Naive thymus-derived CD4-positive, alpha-beta T cell (primary cell): ENCODE measurements around the gene NUTM2B. TPM values are rescaled to one million over a fixed set of nuclear protein-coding genes. Genes with fewer than 3 reads are reported as not detected.
"Not testable (repeated sequence)": the region's sequence is repeated elsewhere in the genome, so short reads cannot be mapped to it uniquely, and the experiment has no call there.

ENCODE experiments used
- ATAC-seq: fragments of 150-1000 bp; cut with Tn5 transposase; 2 replicates; pipeline ENCODE4 v1.10.0; 2021; ENCODE audit warnings: mild to moderate bottlenecking, moderate library complexity
- CTCF ChIA-PET: fragments of 350-600 bp; sonication (Branson Sonifier 250); formaldehyde crosslinking; loops from one replicate; lab custom pipeline; 2021; ENCODE audit warnings: antibody characterized with exemption; lab: Charles Lee
- POLR2A ChIA-PET: fragments of 350-600 bp; sonication (Branson Sonifier 250); formaldehyde crosslinking; loops from one replicate; lab custom pipeline; 2021; ENCODE audit warnings: antibody characterized with exemption, inconsistent platforms; lab: Charles Lee
- DNase-seq, 9 donors: peaks; one replicate each; pipeline versions ENCODE4 v3.0.0 to v3.0.0-alpha.2; 2020 to 2022; ENCODE audit warnings: mixed read lengths in 1 of 9
- H3K27ac ChIP-seq: one replicate; pipeline ENCODE4 v1.7.0; 2013; ENCODE audit warnings: mild to moderate bottlenecking, low read depth, low read length, moderate library complexity
- H3K27me3 ChIP-seq, 2 donors: one replicate each; pipeline ENCODE4 v1.7.0; 2013; ENCODE audit warnings: low read length in 2 of 2, mild to moderate bottlenecking in 2 of 2, moderate library complexity in 2 of 2; ENCODE audit not compliant: control insufficient read depth in 2 of 2, insufficient read depth in 2 of 2
- H3K36me3 ChIP-seq, 3 experiments: 1 replicate in 2 of 3; 2 replicates in 1 of 3; pipeline ENCODE4 v1.7.0; 2013; ENCODE audit warnings: low read length in 3 of 3, mild to moderate bottlenecking in 3 of 3, moderate library complexity in 1 of 3; ENCODE audit not compliant: insufficient read depth in 3 of 3, control insufficient read depth in 2 of 3
- H3K4me1 ChIP-seq, 2 donors: one replicate each; pipeline ENCODE4 v1.7.0; 2013; ENCODE audit warnings: low read length in 2 of 2, mild to moderate bottlenecking in 2 of 2, moderate library complexity in 1 of 2; ENCODE audit not compliant: control insufficient read depth in 2 of 2, insufficient read depth in 2 of 2
- H3K4me3 ChIP-seq: 2 replicates; pipeline ENCODE4 v1.7.0; 2013; ENCODE audit warnings: mild to moderate bottlenecking, low read length
- H3K9me3 ChIP-seq, 3 experiments: 1 replicate in 2 of 3; 2 replicates in 1 of 3; pipeline ENCODE4 v1.7.0; 2013; ENCODE audit warnings: low read length in 3 of 3; ENCODE audit not compliant: control insufficient read depth in 2 of 3
- H3K27ac Mint-ChIP-seq, 9 donors: one replicate each; pipeline ENCODE4 v1.8.0; 2020 to 2022; ENCODE audit warnings: mixed read lengths in 9 of 9, mild to moderate bottlenecking in 8 of 9, moderate library complexity in 5 of 9, inconsistent platforms in 2 of 9
- H3K27me3 Mint-ChIP-seq, 5 donors: one replicate each; pipeline ENCODE4 v1.8.0; 2021 to 2022; ENCODE audit warnings: mixed read lengths in 5 of 5, mild to moderate bottlenecking in 1 of 5
- H3K36me3 Mint-ChIP-seq, 5 donors: one replicate each; pipeline ENCODE4 v1.8.0; 2020 to 2022; ENCODE audit warnings: mixed read lengths in 5 of 5, mild to moderate bottlenecking in 3 of 5, inconsistent platforms in 1 of 5
- H3K4me1 Mint-ChIP-seq, 7 donors: one replicate each; pipeline ENCODE4 v1.8.0; 2020 to 2022; ENCODE audit warnings: mixed read lengths in 7 of 7, mild to moderate bottlenecking in 3 of 7, inconsistent platforms in 1 of 7
- H3K4me3 Mint-ChIP-seq, 10 donors: one replicate each; pipeline ENCODE4 v1.8.0; 2020 to 2022; ENCODE audit warnings: mild to moderate bottlenecking in 10 of 10, mixed read lengths in 10 of 10, moderate library complexity in 6 of 10, inconsistent platforms in 2 of 10
- H3K9me3 Mint-ChIP-seq, 11 donors: one replicate each; pipeline ENCODE4 v1.8.0; 2020 to 2022; ENCODE audit warnings: mixed read lengths in 11 of 11, mild to moderate bottlenecking in 4 of 11, inconsistent platforms in 1 of 11, moderate library complexity in 1 of 11
- intact Hi-C, 2 donors: fragments of 100-400 bp; cut with micrococcal nuclease; formaldehyde crosslinking; loops; one replicate each; pipeline ENCODE4 v1.15.1; 2023
- polyA plus RNA-seq, 2 donors: library from polyadenylated mRNA; unstranded; fragments of 300-500 nt; fragmentation: Illumina TruSeq; gene quantifications; one replicate each; pipeline ENCODE4 v1.2.3, GENCODE V29; 2021
- total RNA-seq, 6 experiments: library from RNA in 5 of 6; stranded (reverse) in 5 of 6; gene quantifications; 1 replicate in 5 of 6; 2 replicates in 1 of 6; pipeline ENCODE4 v1.2.3 and lab custom pipeline; 2021 to 2026

Gene NUTM2B
- total and polyA plus RNA-seq, 7 experiments from 2014 or later = 0.09 to 3.6 (median 2.0) TPM

GRCh38 chr10:79744844-79745243 lies 41.8 kb downstream of the NUTM2B start:
- H3K27me3 ChIP-seq, POLR2A ChIA-PET, H3K27me3 Mint-ChIP-seq, H3K4me3 Mint-ChIP-seq, DNase-seq, intact Hi-C loops, H3K27ac Mint-ChIP-seq, CTCF ChIA-PET, H3K4me1 Mint-ChIP-seq, H3K4me3 ChIP-seq, H3K9me3 ChIP-seq, ATAC-seq, H3K4me1 ChIP-seq, H3K27ac ChIP-seq, H3K36me3 ChIP-seq: not testable (repeated sequence)
- Mint-ChIP-seq H3K9me3 (peaks cover 0 to 20% (median 2%) of the 10 kb centered on the region in 11 donors), H3K36me3 (peaks cover 0 to 47% (median 26%) of the 10 kb centered on the region in 5 donors)

DNA sequence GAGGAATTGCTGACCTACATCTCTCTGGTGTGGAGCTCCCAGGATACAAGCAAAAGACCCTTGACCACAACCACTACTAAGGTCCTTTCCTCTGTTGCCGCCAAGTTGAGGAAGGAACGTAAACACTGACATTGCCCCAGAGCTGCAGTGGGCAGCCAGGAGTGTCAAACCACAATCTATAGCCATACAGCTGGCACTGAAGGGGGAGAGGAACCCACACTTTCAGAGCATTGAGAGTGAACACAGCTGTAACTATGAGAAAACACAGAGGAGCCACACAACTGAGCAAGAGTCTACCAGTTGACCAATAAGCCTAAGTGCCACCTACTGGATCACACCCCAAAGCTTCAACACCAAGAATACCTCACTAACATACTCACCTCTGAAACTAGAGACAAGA lies 45.5 kb downstream of the NUTM2B start:
- Mint-ChIP-seq H3K9me3 (peaks cover 0 to 15% (median 0%) of the 10 kb centered on the region in 11 donors), H3K36me3 (peaks cover 0 to 40% (median 18%) of the 10 kb centered on the region in 5 donors), H3K4me1 (peaks cover 0 to 22% (median 13%) of the 10 kb centered on the region in 7 donors)
- DNase-seq, H3K4me3 Mint-ChIP-seq, H3K9me3 ChIP-seq, H3K4me1 ChIP-seq, H3K36me3 ChIP-seq, ATAC-seq, H3K4me3 ChIP-seq, H3K27ac Mint-ChIP-seq, H3K27me3 Mint-ChIP-seq, intact Hi-C loops, CTCF ChIA-PET, H3K27me3 ChIP-seq, H3K27ac ChIP-seq, POLR2A ChIA-PET: not testable (repeated sequence)

DNA sequence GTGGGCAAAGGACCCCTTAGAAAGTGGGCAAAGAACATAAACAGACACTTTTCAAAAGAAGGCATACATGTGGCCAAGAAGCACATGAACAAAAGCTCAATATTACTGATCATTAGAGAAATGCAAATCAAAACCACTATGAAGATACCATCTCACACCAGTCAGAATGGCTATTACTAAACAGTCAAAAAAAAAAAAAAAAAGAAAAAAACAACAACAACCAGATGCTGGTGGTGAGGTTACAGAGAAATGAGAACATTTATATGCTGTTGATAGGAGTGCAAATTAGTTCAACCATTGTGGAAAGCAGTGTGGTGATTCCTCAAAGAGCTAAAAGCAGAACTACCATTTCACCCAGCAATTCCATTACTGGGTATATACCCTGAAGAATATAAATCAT lies 50.6 kb downstream of the NUTM2B start:
- POLR2A ChIA-PET, DNase-seq, ATAC-seq, H3K27me3 Mint-ChIP-seq, H3K9me3 Mint-ChIP-seq, H3K36me3 ChIP-seq, H3K27ac ChIP-seq, H3K27me3 ChIP-seq, H3K4me1 ChIP-seq, intact Hi-C loops, H3K27ac Mint-ChIP-seq, H3K4me3 Mint-ChIP-seq, H3K9me3 ChIP-seq, CTCF ChIA-PET, H3K4me3 ChIP-seq: not testable (repeated sequence)
- Mint-ChIP-seq H3K4me1 (peaks cover 0 to 29% (median 17%) of the 10 kb centered on the region in 7 donors), H3K36me3 (peaks cover 0 to 34% (median 19%) of the 10 kb centered on the region in 5 donors)

- H3K27me3 Mint-ChIP-seq, ATAC-seq, POLR2A ChIA-PET, H3K27ac ChIP-seq, DNase-seq, intact Hi-C loops, H3K36me3 ChIP-seq, H3K4me3 ChIP-seq, H3K9me3 Mint-ChIP-seq, H3K27me3 ChIP-seq, H3K4me1 Mint-ChIP-seq, H3K4me1 ChIP-seq, H3K27ac Mint-ChIP-seq, H3K9me3 ChIP-seq, CTCF ChIA-PET, H3K4me3 Mint-ChIP-seq: not testable (repeated sequence)
- peaks cover 5 to 40% (median 25%) of the 10 kb centered on the region in 5 donors for H3K36me3 Mint-ChIP-seq
Observed at GRCh38 chr10:79758297-79758993, 55.4 kb downstream of the NUTM2B start.

Other genes with a start within 250 kb of the NUTM2B start
- 1 to 10 TPM in 1 of 5 experiments, under 1 TPM in 3, not detected in 1; 0.15 to 1.0 (median 0.48) TPM for gene EIF5AL1, start 190.7 kb upstream of the NUTM2B start, total RNA-seq
- under 1 TPM; 0.06 to 0.32 TPM for gene EIF5AL1, start 190.7 kb upstream of the NUTM2B start, polyA plus RNA-seq
- gene SFTPA2, start 142.8 kb upstream of the NUTM2B start, total RNA-seq = not detected
- gene SFTPA2, start 142.8 kb upstream of the NUTM2B start, polyA plus RNA-seq = not detected
- not detected for gene SFTPA1, start 92.3 kb upstream of the NUTM2B start, total RNA-seq
- gene SFTPA1, start 92.3 kb upstream of the NUTM2B start, polyA plus RNA-seq = not detected
- gene NUTM2E, start 123.5 kb downstream of the NUTM2B start, total RNA-seq = under 1 TPM; 0.12 to 0.89 (median 0.49) TPM
- not detected for gene NUTM2E, start 123.5 kb downstream of the NUTM2B start, polyA plus RNA-seq
- under 1 TPM in 1 of 5 experiments, not detected in 4; 0.59 TPM for gene SFTPD, start 245.9 kb downstream of the NUTM2B start, total RNA-seq
- not detected for gene SFTPD, start 245.9 kb downstream of the NUTM2B start, polyA plus RNA-seq